ENCODE measurements around the gene EPN2. TPM values are rescaled to one million over a fixed set of nuclear protein-coding genes. Genes with fewer than 3 reads are reported as not detected.

EPN2 gene
- total RNA-seq, 2 donors from 2014 or later: 28.8 to 67.7 TPM

- Histone ChIP-seq H3K36me3 (no peaks in the 10 kb centered on the region), H3K4me1 (replicated peaks) (peaks cover 3% of the 10 kb centered on the region), H3K9me3 (no peaks in the 10 kb centered on the region), H3K4me3 (no peak overlapping the region), H3K27ac (no peak overlapping the region), H3K27me3 (replicated peaks; ENCODE audit: insufficient read depth) (no peaks in the 10 kb centered on the region)
- TF ChIP-seq POLR2A (IDR thresholded peaks at IDR 0.05) (no peak), POLR2AphosphoS5 (IDR thresholded peaks at IDR 0.05) (no peak), CTCF (IDR thresholded peaks at IDR 0.05) (no peak)
- WGBS: 88% methylated on average over 8 of the region's 8 CpGs
- DNase-seq (ENCODE audit: low spot score): no peak
- intact Hi-C loops (cut with DNase I): no loop called here
Measured at GRCh38 chr17:19372866-19373504, 135.8 kb downstream of the EPN2 start.

GRCh38 chr17:19374136-19374535 lies 137.0 kb downstream of the EPN2 start:
- TF ChIP-seq CTCF (IDR thresholded peaks at IDR 0.05) (no peak), POLR2AphosphoS5 (IDR thresholded peaks at IDR 0.05) (no peak)
- DNase-seq (ENCODE audit: low spot score): no peak
- no peak overlapping the region for H3K4me3 ChIP-seq
- no peak overlapping the region for H3K27ac ChIP-seq
- no peaks in the 10 kb centered on the region for H3K27me3 ChIP-seq (replicated peaks; ENCODE audit: insufficient read depth)
- peaks cover 8% of the 10 kb centered on the region for H3K4me1 ChIP-seq (replicated peaks)
- 84% methylated on average over 5 of the region's 5 CpGs for WGBS
- intact Hi-C loops (cut with DNase I): no loop called here
- no peaks in the 10 kb centered on the region for H3K36me3 ChIP-seq
- H3K9me3 ChIP-seq: no peaks in the 10 kb centered on the region

- peaks cover 12% of the 10 kb centered on the region for H3K4me1 ChIP-seq (replicated peaks)
- intact Hi-C loops (cut with DNase I): loop anchor here (2.0 to 5.0 kb wide), 3 partner anchors 15 to 272 kb away; partner anchors contain the start of gene ALDH3A2
- TF ChIP-seq POLR2A (IDR thresholded peaks at IDR 0.05) (no peak), CTCF (IDR thresholded peaks at IDR 0.05) (no peak), POLR2AphosphoS5 (IDR thresholded peaks at IDR 0.05) (no peak)
- H3K9me3 ChIP-seq: no peaks in the 10 kb centered on the region
- H3K36me3 ChIP-seq: peaks cover 5 to 6% of the 10 kb centered on the region in 2 donors
- WGBS: 83% methylated on average over 1 of the region's 1 CpG
- H3K27ac ChIP-seq: no peak overlapping the region
- H3K4me3 ChIP-seq: no peak overlapping the region
- no peaks in the 10 kb centered on the region for H3K27me3 ChIP-seq (replicated peaks; ENCODE audit: insufficient read depth)
- no peak for DNase-seq (ENCODE audit: low spot score)
Measured at GRCh38 chr17:19375732-19376131, 138.6 kb downstream of the EPN2 start.

- Histone ChIP-seq H3K9me3 (no peaks in the 10 kb centered on the region), H3K4me1 (replicated peaks) (peaks cover 12% of the 10 kb centered on the region), H3K36me3 (peaks cover 6 to 11% of the 10 kb centered on the region in 2 donors), H3K27me3 (replicated peaks; ENCODE audit: insufficient read depth) (no peaks in the 10 kb centered on the region), H3K27ac (peak overlapping the region; percentile 90), H3K4me3 (peak overlapping the region; percentile 64 to 68)
- no peak for DNase-seq (ENCODE audit: low spot score)
- WGBS: 26% methylated on average over 2 of the region's 2 CpGs
- intact Hi-C loops (cut with DNase I): loop anchor here (2.0 to 5.0 kb wide), 3 partner anchors 16 to 270 kb away; partner anchors contain the start of gene ALDH3A2
- TF ChIP-seq CTCF (IDR thresholded peaks at IDR 0.05) (no peak), POLR2AphosphoS5 (IDR thresholded peaks at IDR 0.05) (no peak), POLR2A (IDR thresholded peaks at IDR 0.05) (no peak)
Measured at GRCh38 chr17:19376811-19377210, 139.6 kb downstream of the EPN2 start.
